GM23248 (cell line): Measurements from ENCODE around the gene PRKAR1B.

Experiments used
- EZH2 ChIP-seq: fragments of 200-600 bp; sonication (generic); IDR thresholded peaks from 2 replicates; pipeline ENCODE4 v1.6.1; 2018; ENCODE audit warnings: antibody characterized with exemption, mild to moderate bottlenecking; ENCODE audit not compliant: insufficient read depth, poor library complexity, severe bottlenecking
- EZH2phosphoT487 ChIP-seq: fragments of 200-600 bp; sonication (generic); IDR thresholded peaks from 2 replicates; pipeline ENCODE4 v1.6.1; 2018; ENCODE audit warnings: antibody characterized with exemption, moderate library complexity, mild to moderate bottlenecking, low read depth; ENCODE audit not compliant: insufficient read depth

DNA sequence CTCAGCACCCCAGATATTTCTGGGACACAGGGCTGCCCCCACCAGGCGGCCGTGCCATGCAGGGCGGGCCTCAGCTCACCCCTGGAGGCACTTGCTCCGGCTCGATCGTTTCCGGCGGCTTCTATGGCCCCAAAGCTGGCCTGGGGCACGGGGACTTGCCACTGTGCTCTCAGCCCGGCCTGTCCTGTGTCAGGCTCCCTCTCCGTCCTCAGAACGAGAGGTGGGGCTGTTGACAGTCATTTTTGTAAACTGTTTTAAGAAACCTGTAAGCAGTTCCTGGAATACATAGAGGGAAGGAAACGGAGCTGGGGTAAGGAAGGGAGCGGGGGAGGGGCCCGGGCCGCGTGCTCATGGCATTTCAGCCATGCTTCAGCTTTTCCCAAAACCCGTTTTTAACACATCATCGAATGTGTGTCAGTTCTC is 30.7 kb upstream of the PRKAR1B start:
- TF ChIP-seq EZH2phosphoT487 (no peak), EZH2 (no peak)
